HUES6 (cell line): ENCODE measurements around the gene CNOT6.
A peak's percentile ranks its signal among the peaks of the same experiment; 100 is the strongest.
"Not testable (repeated sequence)": the region's sequence is repeated elsewhere in the genome, so short reads cannot be mapped to it uniquely, and the experiment has no call there.

Source experiments
- H3K27ac ChIP-seq: 2 replicates; pipeline ENCODE4 v1.7.0; 2013; ENCODE audit warnings: low read depth, mild to moderate bottlenecking, low read length, inconsistent platforms
- H3K27me3 ChIP-seq: 2 replicates; pipeline ENCODE4 v1.6.1; 2013; ENCODE audit warnings: low read length; ENCODE audit not compliant: control insufficient read depth, insufficient read depth
- H3K36me3 ChIP-seq: 2 replicates; pipeline ENCODE4 v1.6.1; 2013; ENCODE audit warnings: low read length; ENCODE audit not compliant: control insufficient read depth, insufficient read depth
- H3K4me1 ChIP-seq: 2 replicates; pipeline ENCODE4 v1.6.1; 2013; ENCODE audit warnings: low read length; ENCODE audit not compliant: control insufficient read depth, insufficient read depth
- H3K4me3 ChIP-seq: 2 replicates; pipeline ENCODE4 v1.5.1; 2013; ENCODE audit warnings: low read depth, low read length
- H3K9ac ChIP-seq: one replicate; pipeline ENCODE4 v1.6.1; 2013; ENCODE audit warnings: mild to moderate bottlenecking, low read length
- H3K9me3 ChIP-seq: 2 replicates; pipeline ENCODE4 v1.6.1; 2013; ENCODE audit warnings: low read depth, low read length; ENCODE audit not compliant: control insufficient read depth, insufficient read depth

Gene CNOT6

GRCh38 chr5:180494060-180494509, at the start of gene CNOT6:
Gene CNOT6 (plus strand): TSS chr5:180494379. CDS start chr5:180529277, 34,898 bp downstream.
- peak within 1 kb of the TSS; percentile 87 for H3K4me3 ChIP-seq

GRCh38 chr5:180454752-180455151, 39.4 kb upstream of the CNOT6 start:
- Histone ChIP-seq H3K4me3 (no peak overlapping the region), H3K27ac (no peak overlapping the region), H3K9me3 (peaks cover 28% of the 10 kb centered on the region), H3K4me1 (no peaks in the 10 kb centered on the region), H3K27me3 (no peaks in the 10 kb centered on the region), H3K9ac (no peak overlapping the region), H3K36me3 (no peaks in the 10 kb centered on the region)

More at GRCh38 chr5:180494060-180494509, at the start of gene CNOT6:
- Histone ChIP-seq H3K27me3 (no peaks in the 10 kb centered on the region), H3K36me3 (peaks cover 26% of the 10 kb centered on the region), H3K9ac (peak within 1 kb of the TSS; percentile 97), H3K9me3 (no peaks in the 10 kb centered on the region; the same call in 1 of the 2 replicates), H3K4me1 (peaks cover 20% of the 10 kb centered on the region; the same call in 1 of the 2 replicates), H3K27ac (peak within 1 kb of the TSS; percentile 91; the same call in 1 of the 2 replicates)

- Histone ChIP-seq H3K9me3 (peaks cover 30% of the 10 kb centered on the region), H3K36me3 (no peaks in the 10 kb centered on the region), H3K4me1 (no peaks in the 10 kb centered on the region), H3K27ac (no peak overlapping the region), H3K4me3 (no peak overlapping the region), H3K9ac (no peak overlapping the region), H3K27me3 (no peaks in the 10 kb centered on the region)
Measured at GRCh38 chr5:180455872-180456271, 38.3 kb upstream of the CNOT6 start.

GRCh38 chr5:180456792-180457191, 37.4 kb upstream of the CNOT6 start:
- Histone ChIP-seq H3K9me3 (peaks cover 38% of the 10 kb centered on the region), H3K27me3 (no peaks in the 10 kb centered on the region), H3K27ac (no peak overlapping the region), H3K4me3 (no peak overlapping the region), H3K4me1 (no peaks in the 10 kb centered on the region), H3K36me3 (no peaks in the 10 kb centered on the region), H3K9ac (no peak overlapping the region)

- not testable (repeated sequence) for H3K27ac ChIP-seq, H3K4me3 ChIP-seq, H3K27me3 ChIP-seq, H3K36me3 ChIP-seq, H3K4me1 ChIP-seq, H3K9ac ChIP-seq
- peaks cover 47% of the 10 kb centered on the region for H3K9me3 ChIP-seq
Measured at GRCh38 chr5:180458852-180459673, 35.1 kb upstream of the CNOT6 start.

GRCh38 chr5:180459674-180460142, 34.5 kb upstream of the CNOT6 start:
- not testable (repeated sequence) for H3K9ac ChIP-seq, H3K4me3 ChIP-seq, H3K27me3 ChIP-seq, H3K27ac ChIP-seq, H3K4me1 ChIP-seq, H3K36me3 ChIP-seq
- peaks cover 47% of the 10 kb centered on the region for H3K9me3 ChIP-seq

GRCh38 chr5:180460834-180461233, 33.3 kb upstream of the CNOT6 start:
- Histone ChIP-seq H3K4me1 (no peaks in the 10 kb centered on the region), H3K27me3 (no peaks in the 10 kb centered on the region), H3K9me3 (peaks cover 44% of the 10 kb centered on the region), H3K4me3 (no peak overlapping the region), H3K36me3 (no peaks in the 10 kb centered on the region), H3K27ac (no peak overlapping the region), H3K9ac (no peak overlapping the region)

- Histone ChIP-seq H3K9me3 (peaks cover 42% of the 10 kb centered on the region), H3K4me3 (no peak overlapping the region), H3K9ac (no peak overlapping the region), H3K36me3 (no peaks in the 10 kb centered on the region), H3K4me1 (no peaks in the 10 kb centered on the region), H3K27ac (no peak overlapping the region), H3K27me3 (no peaks in the 10 kb centered on the region)
Measured at GRCh38 chr5:180461303-180461702, 32.9 kb upstream of the CNOT6 start.

GRCh38 chr5:180463216-180463900, 30.8 kb upstream of the CNOT6 start:
- no peaks in the 10 kb centered on the region for H3K27me3 ChIP-seq

GRCh38 chr5:180463916-180464602, 30.1 kb upstream of the CNOT6 start:
- H3K4me3 ChIP-seq = no peak overlapping the region
- no peaks in the 10 kb centered on the region; the same call in 1 of the 2 replicates for H3K4me1 ChIP-seq
- no peak overlapping the region for H3K9ac ChIP-seq
- H3K9me3 ChIP-seq = peaks cover 25% of the 10 kb centered on the region
- H3K36me3 ChIP-seq = no peaks in the 10 kb centered on the region
- no peaks in the 10 kb centered on the region for H3K27me3 ChIP-seq
- no peak overlapping the region for H3K27ac ChIP-seq

More at GRCh38 chr5:180463216-180463900, 30.8 kb upstream of the CNOT6 start:
- H3K36me3 ChIP-seq = no peaks in the 10 kb centered on the region
- H3K4me1 ChIP-seq = no peaks in the 10 kb centered on the region; the same call in 1 of the 2 replicates
- no peak overlapping the region for H3K9ac ChIP-seq
- H3K4me3 ChIP-seq = no peak overlapping the region
- no peak overlapping the region for H3K27ac ChIP-seq
- H3K9me3 ChIP-seq = peaks cover 30% of the 10 kb centered on the region
